Psoas muscle (tissue), 8 donors: ENCODE data around the gene DMBX1. TPM values are rescaled to one million over a fixed set of nuclear protein-coding genes. Genes with fewer than 3 reads are reported as not detected.
A peak's percentile ranks its signal among the peaks of the same experiment; 100 is the strongest.

ENCODE experiments used
- ATAC-seq, 4 donors: fragments of 200-7000 bp; cut with Tn5 transposase; one replicate each; pipeline ENCODE4 v1.9.1; 2020; ENCODE audit warnings: moderate library complexity in 3 of 4, mild to moderate bottlenecking in 2 of 4
- DNase-seq, 2 donors: peaks; one replicate each; pipeline ENCODE4 v3.0.0-alpha.2; 2020
- H3K27ac ChIP-seq: fragments of 200-600 bp; one replicate; pipeline ENCODE4 v1.8.0; 2022
- H3K27me3 ChIP-seq, 3 donors: fragments of 200-600 bp in 1 of 3; one replicate each; pipeline versions ENCODE4 v1.6.1 to v1.8.0; 2013 to 2022; ENCODE audit warnings: low read length in 2 of 3, mild to moderate bottlenecking in 2 of 3, moderate library complexity in 1 of 3; ENCODE audit not compliant: insufficient read depth in 3 of 3
- H3K36me3 ChIP-seq, 2 donors: fragments of 200-600 bp in 1 of 2; one replicate each; pipeline versions ENCODE4 v1.6.1 to v1.8.0; 2013 to 2022; ENCODE audit warnings: low read depth in 1 of 2, mild to moderate bottlenecking in 1 of 2, moderate library complexity in 1 of 2; ENCODE audit not compliant: insufficient read depth in 1 of 2
- H3K4me1 ChIP-seq: fragments of 200-600 bp; one replicate; pipeline ENCODE4 v1.8.0; 2022
- H3K4me3 ChIP-seq: fragments of 200-600 bp; one replicate; pipeline ENCODE4 v1.8.0; 2022; ENCODE audit warnings: mild to moderate bottlenecking
- H3K9me3 ChIP-seq: fragments of 200-600 bp; one replicate; pipeline ENCODE4 v1.8.0; 2022
- WGBS, 3 donors: extraction: QIAGEN DNeasy Blood & Tissue Kit; methylation state at CpG; one replicate each; pipeline versions ENCODE4 v1.1.6 to v1.1.7; 2013; 5-methylcytosine and 5-hydroxymethylcytosine counted together
- intact Hi-C, 2 donors: fragments of 100-400 bp; cut with DNase I; formaldehyde crosslinking; loops; one replicate each; pipeline versions ENCODE4 v1.11.0 to v1.14.2; 2022
- polyA plus RNA-seq, 3 donors: library from polyadenylated mRNA; stranded (reverse); fragments of 200-250 nt; gene quantifications; one replicate each; pipeline ENCODE4 v1.2.3, GENCODE V29; 2013
- total RNA-seq, 4 donors: library from RNA; stranded (reverse); fragmentation: NEBNext Ultra II Directional in 2 of 4; extraction: Animal tissue kit (Norgen Biotek cat#: 25700) in 2 of 4; gene quantifications; one replicate each; pipeline versions ENCODE4 v1.2.1 to v1.2.4, GENCODE V29; 2021 to 2023
- TF ChIP-seq, protein P1 (sequence below): fragments of 200-600 bp; IDR thresholded peaks from one replicate; pipeline ENCODE4 v1.8.0; 2022; ENCODE audit warnings: antibody characterized with exemption
- donor health status: healthy with polysubstance abuse.
- donor health status: DM: no; HTN: no; CAD: no; lungs with moderate emphysema.
- donor health status: Bipolar disorder and iron deficiency.
- donor health status: healthy.
- donor health status: DM: yes; HTN: yes; CAD: no.
- donor health status: DM: no; HTN: no; CAD: no.
- donor health status: DM: no; HTN: no; CAD: no.
- donor health status: DM: yes; HTN: yes; CAD: no.

DMBX1 gene
- total and polyA plus RNA-seq, 7 donors = not detected

DNA sequence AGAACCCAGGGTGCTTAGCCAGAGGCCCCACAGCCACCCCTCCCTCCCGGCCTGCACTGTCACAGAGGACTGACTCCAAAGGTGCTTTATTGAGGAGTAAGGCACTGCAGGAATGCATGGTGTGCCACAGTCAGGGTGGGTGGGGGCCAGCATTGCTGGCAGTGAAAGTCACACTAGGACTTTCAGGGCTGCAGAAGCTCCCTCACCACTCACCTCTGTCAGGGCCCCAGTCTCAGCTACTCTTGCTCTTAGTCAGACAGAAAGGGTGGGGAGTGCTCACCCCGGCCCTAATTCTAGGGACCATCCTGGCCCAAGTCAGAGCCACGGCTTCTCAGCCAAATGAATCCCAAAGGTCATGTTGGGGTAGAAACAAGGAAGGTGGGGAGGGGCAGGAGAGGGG is 42.5 kb downstream of the DMBX1 start:
- WGBS, 3 donors = 65 to 74% (median 70%) methylated on average over 3 of the region's 3 CpGs
- Histone ChIP-seq H3K27me3 (peaks cover 0 to 10% (median 3%) of the 10 kb centered on the region in 3 donors), H3K36me3 (no peaks in the 10 kb centered on the region), H3K4me3 (no peak overlapping the region), H3K9me3 (no peaks in the 10 kb centered on the region), H3K27ac (no peak overlapping the region), H3K4me1 (no peaks in the 10 kb centered on the region)
- DNase-seq (no peak), ATAC-seq (no peak)
- intact Hi-C loops = loop anchor here (5.0 kb wide), 1 partner anchor 190 kb away; no protein-coding TSS in a partner anchor
- TF ChIP-seq, protein P1, sequence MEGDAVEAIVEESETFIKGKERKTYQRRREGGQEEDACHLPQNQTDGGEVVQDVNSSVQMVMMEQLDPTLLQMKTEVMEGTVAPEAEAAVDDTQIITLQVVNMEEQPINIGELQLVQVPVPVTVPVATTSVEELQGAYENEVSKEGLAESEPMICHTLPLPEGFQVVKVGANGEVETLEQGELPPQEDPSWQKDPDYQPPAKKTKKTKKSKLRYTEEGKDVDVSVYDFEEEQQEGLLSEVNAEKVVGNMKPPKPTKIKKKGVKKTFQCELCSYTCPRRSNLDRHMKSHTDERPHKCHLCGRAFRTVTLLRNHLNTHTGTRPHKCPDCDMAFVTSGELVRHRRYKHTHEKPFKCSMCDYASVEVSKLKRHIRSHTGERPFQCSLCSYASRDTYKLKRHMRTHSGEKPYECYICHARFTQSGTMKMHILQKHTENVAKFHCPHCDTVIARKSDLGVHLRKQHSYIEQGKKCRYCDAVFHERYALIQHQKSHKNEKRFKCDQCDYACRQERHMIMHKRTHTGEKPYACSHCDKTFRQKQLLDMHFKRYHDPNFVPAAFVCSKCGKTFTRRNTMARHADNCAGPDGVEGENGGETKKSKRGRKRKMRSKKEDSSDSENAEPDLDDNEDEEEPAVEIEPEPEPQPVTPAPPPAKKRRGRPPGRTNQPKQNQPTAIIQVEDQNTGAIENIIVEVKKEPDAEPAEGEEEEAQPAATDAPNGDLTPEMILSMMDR = no peak

DNA sequence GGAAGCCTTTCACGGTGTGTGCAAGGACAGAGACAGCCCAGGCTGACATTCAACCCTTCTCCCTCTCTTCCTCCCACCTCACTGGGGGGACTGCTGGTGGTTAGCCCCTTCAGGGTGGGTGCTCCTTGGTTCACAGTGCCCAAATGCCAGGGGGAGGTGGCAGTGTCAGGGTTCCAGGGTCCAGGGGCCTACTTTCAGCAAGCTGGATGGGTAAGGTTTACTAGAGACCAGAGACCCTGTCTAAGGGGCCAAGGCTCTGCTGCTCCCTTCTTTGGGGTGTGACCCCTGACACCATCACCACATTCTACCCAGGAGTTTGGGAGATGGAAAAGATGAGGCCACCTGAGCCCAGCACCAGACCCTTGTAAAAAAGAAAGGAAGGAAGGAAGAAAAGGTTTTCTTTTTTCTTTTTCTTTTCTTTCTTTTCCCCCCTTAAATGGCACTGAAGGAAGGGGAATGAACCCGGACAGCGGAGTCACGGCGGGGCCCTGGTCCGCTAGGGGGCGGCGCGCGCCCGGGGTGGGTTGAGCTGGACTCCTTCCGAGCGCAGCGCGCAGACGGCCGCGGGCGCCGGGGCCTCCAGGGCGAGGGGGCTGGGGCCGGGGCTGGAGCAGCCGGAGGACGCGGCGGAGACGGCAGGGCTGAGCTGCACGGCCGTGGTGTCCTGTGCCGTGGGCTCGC is 43.0 kb downstream of the DMBX1 start:
- no peaks in the 10 kb centered on the region for H3K9me3 ChIP-seq
- peaks cover 0 to 10% (median 3%) of the 10 kb centered on the region in 3 donors for H3K27me3 ChIP-seq
- H3K36me3 ChIP-seq = no peaks in the 10 kb centered on the region
- no peaks in the 10 kb centered on the region for H3K4me1 ChIP-seq
- DNase-seq (peak; percentile 73 to 83), ATAC-seq (peak; percentile 79 to 90 (median 83))
- WGBS, 3 donors = 2 to 3% (median 2%) methylated on average over 22 to 31 of the region's 31 CpGs
- peak overlapping the region; percentile 62 for H3K4me3 ChIP-seq
- TF ChIP-seq, protein P1 = peak; percentile 62
- no peak overlapping the region for H3K27ac ChIP-seq
- intact Hi-C loops = loop anchor here (5.0 kb wide), 1 partner anchor 190 kb away; no protein-coding TSS in a partner anchor

DNA sequence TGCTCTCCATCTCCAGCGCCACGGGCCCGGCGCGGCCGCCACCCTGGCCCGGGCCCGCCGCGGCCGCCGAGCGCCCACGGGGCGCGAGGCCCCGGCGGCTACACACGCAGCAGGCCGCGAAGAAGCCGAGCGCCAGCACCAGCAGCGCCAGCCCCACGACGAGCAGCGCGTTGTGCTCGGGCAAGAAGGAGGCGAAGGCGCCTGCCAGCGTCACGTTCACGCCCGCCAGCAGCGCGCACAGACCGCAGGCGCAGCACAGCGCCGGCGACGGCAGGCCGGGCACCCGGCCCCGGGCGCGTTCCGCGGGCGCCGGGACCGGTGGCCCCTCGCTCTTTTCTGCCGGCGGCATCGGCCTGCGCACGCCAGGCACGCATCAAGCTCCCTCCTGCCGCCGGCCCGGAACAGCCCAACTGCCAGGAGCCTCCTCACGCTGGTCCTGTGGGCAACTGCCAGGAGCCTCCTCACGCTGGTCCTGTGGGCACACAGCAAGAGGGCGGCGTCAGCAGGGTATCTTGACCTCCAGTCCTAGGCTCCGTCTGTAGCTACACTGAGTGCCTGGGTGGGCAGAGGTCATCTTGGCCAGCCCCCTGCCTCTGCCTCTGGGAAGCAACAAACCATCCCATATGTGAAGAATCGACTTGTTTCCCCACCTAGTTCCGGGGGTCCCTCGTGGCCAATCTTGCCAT is 43.7 kb downstream of the DMBX1 start:
- Histone ChIP-seq H3K4me3 (peak overlapping the region; percentile 62), H3K27ac (no peak overlapping the region), H3K9me3 (no peaks in the 10 kb centered on the region), H3K36me3 (no peaks in the 10 kb centered on the region), H3K27me3 (peaks cover 0 to 9% (median 3%) of the 10 kb centered on the region in 3 donors), H3K4me1 (no peaks in the 10 kb centered on the region)
- peak; percentile 40 to 61 (median 52) for ATAC-seq
- peak; percentile 46 to 75 for DNase-seq
- 5 to 7% (median 7%) methylated on average over 47 to 71 of the region's 71 CpGs for WGBS, 3 donors
- intact Hi-C loops = loop anchor here (5.0 kb wide), 1 partner anchor 189 kb away; no protein-coding TSS in a partner anchor
- TF ChIP-seq, protein P1 = no peak

DNA sequence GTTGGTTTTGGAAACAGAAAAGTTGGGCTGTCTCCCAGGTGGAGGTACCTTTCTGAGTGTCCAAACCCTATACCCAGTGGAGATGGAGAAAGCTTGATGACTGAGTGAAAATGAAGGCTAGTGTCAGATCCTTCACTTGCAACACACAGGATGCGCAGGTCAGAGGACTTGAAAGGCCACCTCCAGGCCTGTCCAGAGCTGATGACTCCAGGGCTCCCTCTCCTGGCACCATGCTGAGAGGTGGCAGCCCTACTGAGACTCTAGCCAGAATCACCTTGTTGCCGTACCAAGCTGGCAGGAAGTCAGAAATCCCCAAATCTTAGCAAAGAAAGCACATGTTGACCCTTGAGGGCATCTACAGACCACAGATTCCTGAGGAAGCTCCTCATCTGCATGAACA is 45.4 kb downstream of the DMBX1 start:
- 52 to 67% (median 56%) methylated on average over 2 of the region's 2 CpGs for WGBS, 3 donors
- H3K36me3 ChIP-seq = no peaks in the 10 kb centered on the region
- no peaks in the 10 kb centered on the region for H3K27me3 ChIP-seq
- intact Hi-C loops = no loop called here
- no peaks in the 10 kb centered on the region for H3K4me1 ChIP-seq
- H3K9me3 ChIP-seq = no peaks in the 10 kb centered on the region
- no peak for DNase-seq
- TF ChIP-seq, protein P1 = peak; percentile 23
- H3K27ac ChIP-seq = no peak overlapping the region
- no peak overlapping the region for H3K4me3 ChIP-seq
- ATAC-seq = peak in 1 of 4 donors; percentile 28
